Germinal center (tissue), 1 donor: ENCODE data around the gene REN.

Source experiments
- DNase-seq: peaks from one replicate; pipeline ENCODE4 v3.0.0; 2012; ENCODE audit warnings: mixed read lengths, low spot score

REN gene

DNA sequence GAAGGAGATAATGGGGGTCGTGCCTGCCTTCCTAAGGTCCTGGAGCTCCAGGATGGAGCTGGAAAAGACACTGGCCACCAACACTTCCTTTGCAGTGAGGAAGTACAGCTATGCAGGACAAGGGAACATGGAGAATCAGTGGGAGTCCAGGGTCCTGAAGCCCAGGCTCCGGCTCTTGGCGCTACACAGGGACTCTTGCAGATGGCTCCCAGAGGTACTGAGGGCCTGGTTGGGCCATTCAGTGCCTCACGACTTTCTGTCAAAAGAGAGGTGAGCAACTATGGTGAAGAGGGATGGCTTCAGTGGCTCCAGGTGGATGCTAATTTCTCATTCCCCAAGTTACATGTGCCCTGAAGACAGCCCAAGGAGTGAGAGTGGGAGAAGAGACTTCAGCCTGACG, 12.5 kb downstream of the REN start:
- no peak for DNase-seq

DNA sequence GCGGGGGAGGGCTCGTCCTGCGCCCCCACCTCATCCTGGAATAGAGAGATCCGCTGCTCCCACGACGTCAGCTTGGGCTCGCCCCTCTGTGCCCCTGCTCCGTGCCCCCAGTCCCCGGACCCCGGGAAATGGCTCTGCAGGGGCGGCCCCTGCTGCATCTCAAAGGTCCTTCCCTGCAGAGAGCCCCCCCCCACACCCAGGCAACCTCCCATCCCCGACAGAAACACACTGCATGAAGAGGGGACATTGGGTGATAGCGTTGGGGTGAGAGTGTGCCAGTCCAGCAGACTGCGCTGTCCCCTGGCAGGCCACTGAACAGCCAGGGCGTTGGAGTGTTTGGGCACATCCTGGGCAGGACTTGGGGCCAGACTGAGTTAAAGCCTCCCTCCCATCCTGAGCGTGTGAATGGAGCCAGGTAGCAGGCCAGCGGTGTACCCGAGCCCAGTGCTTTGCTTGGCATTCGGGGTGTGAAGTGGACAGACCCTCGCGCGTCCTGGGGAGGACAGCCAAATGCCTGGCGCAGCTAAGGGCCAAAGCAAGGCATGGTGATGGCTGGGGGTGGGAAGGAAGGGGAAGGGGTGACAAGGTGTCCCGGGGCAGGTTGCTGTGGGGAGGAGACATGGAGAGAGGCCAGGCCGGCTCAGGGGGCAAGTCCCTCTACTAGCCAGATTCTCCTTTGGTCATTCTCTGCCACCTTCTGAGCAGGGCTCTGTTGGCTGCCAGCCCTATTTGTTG, 13.7 kb downstream of the REN start:
- no peak for DNase-seq

DNA sequence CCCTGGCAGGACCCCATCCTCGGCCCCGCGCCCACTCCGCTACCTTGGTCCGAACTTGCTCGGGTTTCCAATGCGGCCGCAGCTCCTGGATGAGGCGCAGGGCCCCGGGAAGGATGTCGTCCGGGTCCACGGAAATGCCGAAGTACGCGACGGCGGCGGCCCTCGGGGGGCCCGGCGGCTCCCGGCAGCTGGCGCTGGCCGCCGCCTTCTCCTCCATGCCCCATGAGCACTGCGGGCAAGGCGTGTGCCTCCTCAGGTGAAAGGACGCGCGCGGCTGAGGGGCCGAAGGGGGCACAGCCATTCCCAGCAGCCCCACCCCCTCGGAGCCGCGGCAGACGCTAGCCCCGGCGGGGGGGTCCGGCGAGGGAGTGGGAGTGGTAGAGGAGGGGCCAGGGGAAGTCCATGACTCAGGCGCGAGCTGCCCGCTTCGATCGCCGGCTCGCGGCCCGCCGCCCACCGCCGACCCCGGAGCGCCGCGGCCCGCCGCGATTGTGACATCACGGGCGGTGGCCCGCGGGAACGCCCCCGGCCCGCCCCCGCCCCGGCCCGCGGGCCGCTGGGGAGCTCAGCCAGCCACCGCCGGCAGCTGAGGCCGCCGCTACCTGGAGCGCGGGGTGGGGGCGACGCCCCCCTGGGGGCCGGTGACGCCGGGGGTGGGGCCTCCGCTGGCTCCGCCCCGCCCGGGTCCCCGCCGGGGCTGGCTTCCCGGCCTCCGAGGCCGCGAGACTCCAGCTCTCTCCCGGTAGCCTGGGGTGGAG, 14.4 kb downstream of the REN start, which contains the start of gene ETNK2:
Gene ETNK2, minus strand, starts transcription at position 493 of the 758 bp plus-strand sequence. Its CDS starts 192 bp downstream, at position 301.
- DNase-seq, result peak; percentile 71

DNA sequence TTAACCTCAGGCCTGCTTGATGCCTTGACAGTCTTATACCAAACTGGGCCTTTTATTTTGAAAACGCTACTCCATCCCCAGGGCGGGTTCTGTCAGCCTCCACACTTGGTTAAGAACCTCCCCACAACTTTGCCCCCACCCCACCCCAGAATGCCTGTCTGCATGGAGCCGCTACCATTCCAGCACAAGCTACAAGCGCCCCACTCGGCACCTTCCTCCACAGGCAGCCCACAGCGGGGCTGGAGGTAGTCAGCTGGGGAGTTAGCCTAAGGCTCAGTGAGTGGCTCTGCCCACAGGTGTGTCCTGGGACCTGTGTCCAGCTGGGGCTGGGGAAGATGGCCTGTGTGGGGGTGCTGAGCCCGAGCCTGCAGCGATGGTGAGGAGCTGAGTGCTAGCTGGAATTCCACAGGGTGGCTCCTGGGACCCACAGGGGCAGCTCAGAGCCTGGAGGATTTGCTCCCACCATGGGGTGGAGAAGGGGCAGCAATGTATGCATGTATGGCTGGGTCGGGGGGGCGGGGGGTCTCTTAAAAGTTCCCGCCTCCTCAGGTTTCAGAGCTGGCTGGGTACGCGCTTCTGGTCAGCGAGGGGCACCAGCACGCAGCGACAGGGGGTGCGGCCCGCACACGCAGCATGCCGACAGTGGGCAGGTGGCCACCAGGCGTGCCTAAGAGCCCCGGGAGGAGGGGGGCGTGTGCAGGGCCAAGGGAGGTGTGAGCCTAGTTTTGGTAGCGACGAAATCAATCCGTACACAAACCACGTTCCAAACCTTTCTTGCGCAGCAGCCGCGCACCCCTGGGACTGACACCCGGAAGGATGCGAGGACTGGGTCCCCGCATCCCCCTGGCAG, 15.2 kb downstream of the REN start:
- DNase-seq, result no peak

DNA sequence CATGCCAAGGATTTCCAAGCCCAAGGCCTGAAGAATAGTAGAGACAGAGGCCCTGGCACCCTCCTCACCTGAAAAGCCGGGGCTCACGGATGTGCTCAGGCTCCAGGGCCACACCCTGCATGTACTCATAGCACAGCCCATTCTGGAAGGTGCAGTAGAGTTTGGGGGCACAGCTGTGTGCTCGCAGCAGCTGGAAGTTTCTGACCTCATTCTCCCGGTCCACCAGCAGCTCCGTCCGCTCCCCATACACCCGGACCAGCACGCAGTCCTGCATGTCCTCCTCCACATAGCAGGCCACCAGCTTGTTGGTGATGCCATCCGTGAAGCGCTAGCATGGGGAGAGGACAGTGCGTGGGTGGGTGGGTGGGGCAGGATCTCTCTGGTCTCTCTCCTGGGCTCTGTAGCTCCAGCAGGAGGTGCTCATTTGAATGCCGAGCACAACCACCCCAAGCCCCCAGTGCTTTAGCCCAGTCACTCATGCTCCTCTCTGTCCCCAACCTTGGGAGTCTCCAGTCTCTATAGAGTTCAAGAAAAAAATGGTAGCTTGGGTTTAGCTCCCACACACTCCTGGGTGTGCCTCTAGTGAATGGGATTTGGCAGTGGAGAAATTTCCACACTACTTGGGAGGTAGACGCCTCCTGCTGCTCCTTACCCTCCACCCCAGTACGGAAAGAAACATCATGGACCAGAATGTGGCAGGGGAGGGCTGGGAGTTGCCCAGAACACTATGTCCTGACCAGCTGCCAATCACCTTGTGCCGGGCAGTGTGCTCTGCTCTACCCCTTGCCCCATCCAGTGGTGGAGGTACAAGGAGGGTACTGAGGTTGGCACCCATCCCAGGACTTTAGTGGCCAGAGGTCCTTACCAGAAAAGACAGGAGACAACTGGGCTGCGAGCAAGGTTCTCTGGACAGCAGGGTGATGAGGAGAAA, 16.2 kb downstream of the REN start:
- DNase-seq, result no peak

DNA sequence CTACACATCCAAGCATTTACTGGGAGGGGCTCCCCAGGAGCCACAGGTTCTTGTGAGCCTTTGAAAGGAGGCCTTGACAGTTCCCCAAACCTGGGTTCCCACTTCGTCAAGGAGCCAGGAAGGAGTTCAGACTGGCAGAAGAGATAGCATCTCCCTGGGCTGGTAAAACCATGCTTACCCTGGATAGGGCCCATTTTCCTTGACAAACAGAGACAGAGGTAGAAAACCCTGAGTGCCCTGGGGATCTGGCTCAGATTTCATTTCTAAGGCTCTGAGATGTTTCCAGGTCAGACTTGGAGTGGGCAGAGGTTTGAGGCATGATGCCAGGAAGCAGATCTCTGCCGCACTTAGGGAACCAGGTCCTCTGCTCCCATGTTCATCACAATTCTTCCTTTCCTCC, 17.0 kb downstream of the REN start:
- DNase-seq, result no peak

DNA sequence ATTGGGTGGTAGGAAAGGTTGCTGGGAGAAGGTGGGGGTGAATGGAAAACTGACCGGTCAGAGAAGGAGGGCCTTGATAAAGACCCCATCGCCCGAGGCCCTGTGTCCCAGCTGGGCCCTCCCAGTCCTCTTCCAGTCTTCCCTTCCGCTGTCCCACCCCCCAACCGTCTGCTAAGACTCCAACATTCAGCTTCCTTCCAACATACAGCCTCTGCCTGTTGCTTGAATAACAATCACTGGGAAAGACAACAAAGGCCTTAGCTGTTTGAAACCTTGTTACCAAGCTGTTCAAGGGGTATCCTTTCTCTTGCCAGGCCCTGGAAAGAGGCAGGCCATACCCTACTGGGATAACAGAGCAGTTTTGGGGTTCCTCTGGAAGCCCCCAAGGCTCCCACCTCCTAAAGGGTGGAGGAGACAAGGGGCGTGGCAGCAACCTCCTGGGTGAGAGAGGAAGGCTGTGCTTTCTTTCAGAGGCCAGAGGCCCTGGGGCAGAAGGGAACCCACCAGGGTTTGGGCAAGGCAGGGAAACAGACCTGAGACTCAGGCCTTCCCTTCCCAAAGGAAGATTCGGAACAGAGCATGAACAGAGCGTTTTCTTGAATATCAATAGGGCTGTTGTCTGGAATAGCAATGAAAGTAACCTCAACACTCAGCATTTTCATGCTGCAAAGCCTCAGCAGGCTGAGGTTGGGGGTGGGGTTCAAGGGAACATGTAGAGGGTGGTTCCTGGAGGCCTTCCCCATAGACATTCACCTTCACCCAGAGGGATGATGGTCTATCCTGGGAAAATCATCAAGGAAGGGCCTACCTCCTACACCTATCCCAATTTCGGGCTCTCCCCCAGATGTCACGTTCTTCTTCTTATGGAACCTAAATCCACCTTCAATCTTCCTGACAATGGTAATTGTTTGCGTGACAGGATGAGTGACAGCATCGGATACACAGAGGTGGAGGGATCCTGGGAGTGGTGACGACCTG, 18.4 kb downstream of the REN start:
- no peak for DNase-seq

DNA sequence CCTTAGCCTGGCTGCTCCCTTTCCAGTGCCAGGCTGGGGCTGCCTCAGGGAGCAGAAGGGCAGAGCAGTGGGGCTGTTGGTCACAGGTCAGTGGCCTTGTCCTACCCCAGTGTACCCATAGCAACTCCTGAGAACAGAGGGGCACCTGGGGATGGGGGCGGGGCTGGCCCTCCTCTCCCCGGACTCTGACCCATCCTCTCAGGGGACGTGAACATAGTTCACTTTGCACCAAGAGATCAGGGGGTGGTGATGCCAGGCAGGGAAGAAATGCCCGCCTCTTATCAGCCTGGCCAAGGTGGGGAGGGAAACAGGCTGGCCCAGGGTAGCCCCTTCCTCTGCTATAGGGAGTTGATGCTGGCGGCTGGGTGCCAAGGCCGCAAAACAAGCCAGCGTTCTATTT, 19.2 kb downstream of the REN start:
- no peak for DNase-seq

DNA sequence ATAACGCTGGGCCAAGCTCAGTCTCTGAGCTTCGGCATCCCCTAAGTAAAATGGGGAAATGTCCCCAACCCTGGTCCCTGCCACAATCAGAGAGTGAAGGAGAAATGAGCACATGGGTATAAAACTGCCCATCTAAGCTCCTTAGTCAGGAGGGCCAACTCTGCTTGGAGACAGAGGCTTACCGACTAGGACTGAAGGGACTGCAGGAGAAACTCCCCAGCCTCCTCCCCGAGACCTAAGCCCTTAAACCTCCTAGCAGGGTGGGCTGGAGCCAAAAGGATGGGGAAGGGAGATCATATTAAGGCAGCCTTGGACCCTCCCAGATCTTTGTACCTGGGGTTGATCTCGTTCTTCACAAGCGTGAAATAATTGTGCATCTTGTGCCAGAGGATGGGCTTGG, 19.8 kb downstream of the REN start:
- DNase-seq, result no peak

DNA sequence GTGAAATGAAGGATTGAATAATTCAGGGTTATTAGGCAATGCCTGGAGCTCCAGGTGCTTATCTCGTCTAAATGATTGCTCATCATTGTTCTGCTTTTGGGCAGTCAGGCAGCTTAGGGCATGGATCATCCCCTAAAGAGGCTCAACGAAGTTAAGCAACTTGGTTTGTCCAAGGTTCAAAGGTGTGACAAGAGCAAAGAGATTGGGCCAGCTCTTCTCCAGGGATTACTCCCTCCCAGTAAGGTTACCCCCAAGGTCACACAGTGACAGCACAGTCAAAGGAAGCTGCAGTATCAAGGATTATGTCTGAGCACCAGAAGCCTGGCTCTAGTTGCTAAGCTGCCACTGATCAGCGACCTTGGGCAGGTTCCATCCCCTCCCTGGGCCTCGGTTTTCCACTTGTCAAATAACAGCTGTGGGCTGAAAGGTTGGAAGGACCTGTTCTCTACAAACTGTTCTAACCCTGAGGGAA, 21.1 kb downstream of the REN start:
- DNase-seq, result no peak

DNA sequence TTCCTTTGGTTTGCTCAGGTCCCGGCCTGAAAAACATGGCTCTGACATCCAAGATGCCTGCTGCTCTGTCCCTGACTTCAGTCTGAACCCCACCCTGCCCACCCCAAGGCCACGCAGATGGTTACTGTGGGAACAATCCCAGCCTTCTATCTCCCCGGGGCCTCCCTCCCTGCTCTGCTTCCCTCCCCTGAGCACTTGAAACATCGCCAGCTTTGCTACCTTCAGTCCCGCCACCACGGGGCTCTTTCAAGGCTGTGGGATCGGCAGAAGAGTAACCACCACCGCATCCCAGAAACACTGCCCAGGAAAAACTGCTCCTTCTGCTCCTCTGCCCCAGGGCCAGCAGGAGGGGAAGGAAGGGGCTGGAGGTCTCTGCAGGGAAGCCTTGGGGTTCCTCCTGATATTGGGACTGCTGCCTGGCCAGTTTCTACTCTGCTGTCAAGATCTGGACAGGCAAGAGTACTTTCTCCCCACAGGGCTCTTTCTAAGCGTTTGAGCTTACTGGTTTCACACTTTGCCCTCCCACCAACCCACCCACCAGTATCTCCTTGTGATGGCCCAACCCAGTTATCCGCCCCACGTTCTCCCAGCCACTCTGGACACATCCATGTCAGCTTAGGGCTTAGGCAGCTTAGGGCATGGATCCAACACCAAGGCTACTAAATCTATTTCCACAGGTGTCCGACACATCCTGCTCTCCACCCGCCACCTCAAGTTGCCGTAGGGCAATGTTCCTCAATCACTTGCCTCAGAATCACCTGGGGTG, 22.7 kb downstream of the REN start:
- no peak for DNase-seq

DNA sequence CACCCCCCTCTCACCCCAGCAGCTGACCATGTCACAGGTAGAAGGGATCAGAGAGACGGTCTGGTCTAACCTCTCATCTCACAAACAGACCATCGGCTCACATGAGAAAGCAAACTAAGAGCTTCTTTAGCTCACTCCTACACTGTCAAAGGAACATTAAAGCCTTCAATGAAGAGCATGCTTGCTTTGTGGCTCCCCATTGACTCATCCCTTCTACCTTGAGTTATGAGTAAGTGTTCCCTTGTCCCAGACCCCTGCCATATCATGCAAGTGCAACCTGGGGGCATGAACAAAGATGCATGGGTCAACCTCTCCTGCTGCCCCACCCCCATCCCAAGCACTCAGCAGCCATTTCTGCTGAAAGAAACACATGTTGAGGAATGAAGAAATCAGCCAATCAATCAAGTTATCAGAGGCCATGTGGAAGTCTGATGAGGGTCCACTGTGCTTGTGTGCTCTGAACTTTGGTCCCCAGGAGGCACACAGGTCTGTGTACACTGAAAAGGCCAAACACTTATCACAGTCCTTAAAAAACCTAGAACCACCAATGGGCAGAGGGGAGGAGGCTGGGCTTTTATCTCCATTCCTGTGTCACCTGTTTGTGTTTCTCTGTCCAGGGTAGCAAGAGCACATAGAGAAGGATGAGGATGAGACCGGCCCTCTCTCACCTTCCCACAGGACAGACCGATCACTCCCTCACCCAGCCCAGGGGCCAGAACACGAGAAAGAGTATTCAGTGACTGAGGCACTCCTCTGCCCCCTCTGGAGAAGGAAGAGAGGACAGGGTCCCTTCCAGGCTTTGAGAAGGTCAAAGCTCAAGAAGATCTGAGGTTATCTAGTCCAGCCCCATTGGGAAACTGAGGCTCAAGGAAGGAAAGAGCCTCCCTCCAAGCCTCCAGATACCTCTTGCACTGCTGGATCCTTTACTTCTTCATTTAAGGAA, 23.8 kb downstream of the REN start:
- no peak for DNase-seq

DNA sequence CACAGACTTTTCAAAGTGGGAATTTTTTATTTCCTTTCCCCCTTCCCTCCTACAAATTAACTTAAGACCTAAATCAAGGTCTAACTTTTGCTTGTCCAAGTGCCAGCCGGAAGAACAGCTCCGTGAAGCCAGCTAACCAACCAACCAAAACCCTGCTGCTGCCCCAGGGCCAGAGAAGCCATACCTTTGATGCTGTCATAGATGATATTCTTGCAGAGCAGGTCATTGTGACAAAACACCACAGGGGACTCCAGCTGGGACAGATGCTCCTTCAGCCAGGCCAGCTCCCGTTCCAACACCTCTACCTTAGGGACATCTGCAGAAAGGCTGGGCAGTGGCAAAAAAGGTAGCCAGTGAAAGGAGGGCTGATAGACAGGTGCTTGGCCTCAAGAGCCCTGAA, 25.0 kb downstream of the REN start:
- DNase-seq, result no peak

DNA sequence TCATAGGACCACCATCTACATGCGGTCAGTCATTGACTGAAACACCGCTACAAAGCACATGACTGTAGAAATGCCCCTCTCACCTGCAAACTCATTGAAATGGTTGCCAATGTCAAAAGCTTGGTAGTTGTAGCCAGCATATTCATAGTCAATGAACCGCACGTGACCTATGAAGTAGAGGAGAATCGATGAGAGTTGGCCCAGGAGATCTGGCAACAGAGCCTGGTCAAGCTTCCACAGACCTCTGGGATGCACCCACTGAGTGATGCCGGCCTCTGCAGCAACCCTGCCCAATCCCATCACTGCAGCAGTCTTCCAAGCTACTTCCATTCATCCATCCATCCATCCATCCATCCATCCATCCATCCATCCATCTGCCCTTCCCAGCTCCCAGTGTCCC, 26.2 kb downstream of the REN start:
- DNase-seq, result no peak

DNA sequence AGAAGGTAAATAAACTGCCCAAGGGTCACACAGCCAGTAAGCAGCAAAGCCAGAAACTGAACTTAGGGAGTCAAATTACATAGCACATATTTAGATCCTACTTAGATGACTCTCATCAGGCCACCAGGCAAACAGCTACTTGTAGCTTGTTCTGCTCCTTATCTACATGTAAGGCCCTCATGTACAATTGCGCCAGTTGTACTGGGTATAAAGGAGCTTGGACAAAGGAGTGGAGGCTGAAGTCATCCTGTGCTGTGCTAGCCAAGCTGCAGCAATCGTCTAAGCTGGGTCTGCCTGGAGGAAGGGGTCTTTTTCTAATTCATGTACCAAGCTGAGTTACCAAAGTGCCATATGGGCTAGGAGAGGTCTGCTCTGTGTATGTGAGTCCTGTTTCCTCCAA, 27.0 kb downstream of the REN start:
- no peak for DNase-seq

DNA sequence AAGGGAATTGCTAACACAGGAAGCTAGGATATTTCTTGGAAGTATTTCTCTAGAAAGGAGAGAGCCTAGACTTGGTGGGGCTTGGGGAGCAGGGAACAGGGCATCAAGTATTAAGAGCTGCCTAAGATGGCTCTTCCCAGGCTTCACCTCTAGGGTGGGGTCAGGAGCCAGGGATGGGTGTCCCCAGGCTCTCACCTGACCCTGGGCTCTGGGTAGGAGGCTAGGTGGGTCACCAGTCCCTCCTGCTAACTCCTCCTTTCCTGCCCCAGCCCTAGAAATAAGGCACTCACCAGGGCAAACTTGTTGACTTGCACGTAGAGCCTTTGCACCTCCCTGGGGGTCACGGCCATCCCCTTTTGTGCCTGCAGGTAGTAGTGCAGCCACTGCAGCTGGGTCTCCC, 29.3 kb downstream of the REN start:
- DNase-seq, result no peak

DNA sequence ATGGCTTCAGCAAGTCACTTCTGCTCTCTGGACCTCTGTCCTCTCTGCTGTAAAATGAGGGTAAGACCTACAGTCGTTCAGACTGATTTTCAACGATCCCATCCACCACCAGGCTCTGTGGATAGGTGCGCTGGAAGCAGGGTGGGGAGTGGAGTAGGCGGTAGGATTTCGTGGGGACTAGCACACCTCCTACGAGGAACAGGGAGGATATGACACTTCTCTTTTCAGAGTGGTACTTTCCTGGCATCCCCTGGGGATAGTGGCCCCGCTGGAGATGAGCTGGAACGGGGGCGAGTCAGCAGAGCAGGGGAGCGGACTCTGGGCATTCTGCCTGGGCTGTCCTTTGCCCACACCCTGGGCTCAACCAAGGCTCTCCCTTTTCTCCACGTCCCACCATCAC, 32.0 kb downstream of the REN start:
- no peak for DNase-seq

DNA sequence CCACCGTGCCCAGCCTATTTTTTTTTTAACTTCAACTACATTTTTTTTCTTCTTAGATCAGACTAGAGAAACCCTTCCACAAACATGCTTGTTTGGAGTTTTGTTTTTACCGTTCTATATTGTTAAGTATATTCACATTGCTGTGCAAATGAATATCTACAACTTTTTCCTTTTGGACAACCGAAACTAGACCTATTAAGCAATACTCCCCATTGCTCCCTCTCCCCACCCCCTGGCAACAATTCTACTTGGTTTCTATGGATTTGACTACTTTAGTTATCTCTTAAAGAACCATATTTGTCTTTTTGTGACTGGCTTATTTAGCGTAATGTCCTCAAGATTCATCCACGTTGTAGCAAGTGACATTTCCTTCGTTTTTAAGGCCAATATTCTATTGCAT, 33.4 kb downstream of the REN start:
- no peak for DNase-seq
